Right lobe of liver (tissue), 4 donors: ENCODE data around the gene COL4A6.
"Not testable (repeated sequence)": the region's sequence is repeated elsewhere in the genome, so short reads cannot be mapped to it uniquely, and the experiment has no call there.

Source experiments
- POLR2A ChIP-seq: fragments of 450-650 bp; IDR thresholded peaks from one replicate; pipeline ENCODE4 v1.6.1; 2017; ENCODE audit warnings: antibody characterized with exemption, mild to moderate bottlenecking
- TF ChIP-seq, protein P1 (sequence below), 4 donors: fragments of 200-600 bp in 3 of 4; fragments of 450-650 bp in 1 of 4; IDR thresholded peaks; one replicate each; pipeline versions ENCODE4 v1.5.1 to v1.8.0; 2016 to 2022; ENCODE audit warnings: antibody characterized with exemption in 4 of 4, mild to moderate bottlenecking in 2 of 4
- donor health status: DM: no; HTN: no; CAD: no.
- donor health status: DM: no; HTN: no; CAD: no.
- donor health status: DM: no; HTN: yes; CAD: no.

GRCh38 chrX:108390976-108391717 lies 47.1 kb downstream of the COL4A6 start:
- TF ChIP-seq, protein P1, sequence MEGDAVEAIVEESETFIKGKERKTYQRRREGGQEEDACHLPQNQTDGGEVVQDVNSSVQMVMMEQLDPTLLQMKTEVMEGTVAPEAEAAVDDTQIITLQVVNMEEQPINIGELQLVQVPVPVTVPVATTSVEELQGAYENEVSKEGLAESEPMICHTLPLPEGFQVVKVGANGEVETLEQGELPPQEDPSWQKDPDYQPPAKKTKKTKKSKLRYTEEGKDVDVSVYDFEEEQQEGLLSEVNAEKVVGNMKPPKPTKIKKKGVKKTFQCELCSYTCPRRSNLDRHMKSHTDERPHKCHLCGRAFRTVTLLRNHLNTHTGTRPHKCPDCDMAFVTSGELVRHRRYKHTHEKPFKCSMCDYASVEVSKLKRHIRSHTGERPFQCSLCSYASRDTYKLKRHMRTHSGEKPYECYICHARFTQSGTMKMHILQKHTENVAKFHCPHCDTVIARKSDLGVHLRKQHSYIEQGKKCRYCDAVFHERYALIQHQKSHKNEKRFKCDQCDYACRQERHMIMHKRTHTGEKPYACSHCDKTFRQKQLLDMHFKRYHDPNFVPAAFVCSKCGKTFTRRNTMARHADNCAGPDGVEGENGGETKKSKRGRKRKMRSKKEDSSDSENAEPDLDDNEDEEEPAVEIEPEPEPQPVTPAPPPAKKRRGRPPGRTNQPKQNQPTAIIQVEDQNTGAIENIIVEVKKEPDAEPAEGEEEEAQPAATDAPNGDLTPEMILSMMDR (IDR thresholded peaks at IDR 0.05) = not testable (repeated sequence)
- not testable (repeated sequence) for TF ChIP-seq POLR2A
